ENCODE data around the gene ATP10B.

- TF ChIP-seq CBX1 (IDR thresholded peaks at IDR 0.05; ENCODE audit: low read depth) (no peak), HBP1 (CRISPR knock-in tag; IDR thresholded peaks at IDR 0.05; ENCODE audit: low read depth) (no peak), POLR2A (IDR thresholded peaks at IDR 0.05; ENCODE audit: insufficient read depth in 1 of 2, low read depth in 2 of 2, low read length in 2 of 2) (no peak), DPF2 (CRISPR knock-in tag; IDR thresholded peaks at IDR 0.05; ENCODE audit: borderline replicate concordance, low read depth) (no peak), THRA (CRISPR knock-in tag; IDR thresholded peaks at IDR 0.05; ENCODE audit: borderline replicate concordance) (no peak), PHF21A (CRISPR knock-in tag; IDR thresholded peaks at IDR 0.05) (no peak), CTCF (CRISPR knock-in tag; IDR thresholded peaks at IDR 0.05) (no peak)
- TF ChIP-seq, protein P1, sequence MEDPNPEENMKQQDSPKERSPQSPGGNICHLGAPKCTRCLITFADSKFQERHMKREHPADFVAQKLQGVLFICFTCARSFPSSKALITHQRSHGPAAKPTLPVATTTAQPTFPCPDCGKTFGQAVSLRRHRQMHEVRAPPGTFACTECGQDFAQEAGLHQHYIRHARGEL (CRISPR knock-in tag; IDR thresholded peaks at IDR 0.05), result no peak
Measured at GRCh38 chr5:160788102-160788660, 63.8 kb downstream of the ATP10B start.
